HepG2 (cell line): Measurements from ENCODE around the gene MBD2. TPM values are rescaled to one million over a fixed set of nuclear protein-coding genes. Genes with fewer than 3 reads are reported as not detected.
A peak's percentile ranks its signal among the peaks of the same experiment; 100 is the strongest.

ENCODE experiments used
- ARNTL ChIP-seq: sonication (generic); formaldehyde crosslinking; IDR thresholded peaks from 2 replicates; pipeline ENCODE4 v1.4.0; 2020; ENCODE audit warnings: mild to moderate bottlenecking, missing genetic modification reagents
- FIP1L1 ChIP-seq: fragments of 200-400 bp; formaldehyde crosslinking; IDR thresholded peaks from 2 replicates; pipeline ENCODE4 v1.6.1; 2018; ENCODE audit warnings: low read depth, mild to moderate bottlenecking, low read length, moderate library complexity, borderline replicate concordance; ENCODE audit not compliant: insufficient read depth
- GABPB1 ChIP-seq: IDR thresholded peaks from 2 replicates; pipeline ENCODE4 v1.6.1; 2016; ENCODE audit warnings: mild to moderate bottlenecking, missing genetic modification reagents, moderate library complexity, missing compliant biosample characterization
- GATA4 ChIP-seq: sonication (generic); IDR thresholded peaks from 2 replicates; pipeline ENCODE4 v1.6.1; 2016; ENCODE audit warnings: antibody characterized with exemption, low read depth, borderline replicate concordance
- HNRNPK ChIP-seq: fragments of 200-400 bp; formaldehyde crosslinking; IDR thresholded peaks from 2 replicates; pipeline ENCODE4 v1.6.1; 2018; ENCODE audit warnings: low read length, low read depth, moderate library complexity, mild to moderate bottlenecking; ENCODE audit not compliant: poor library complexity, severe bottlenecking
- MLLT10 ChIP-seq: sonication (generic); formaldehyde crosslinking; IDR thresholded peaks from 2 replicates; pipeline ENCODE4 v1.4.0; 2020; ENCODE audit warnings: missing genetic modification reagents
- PHF20 ChIP-seq: sonication (generic); formaldehyde crosslinking; IDR thresholded peaks from 2 replicates; pipeline ENCODE4 v1.5.0; 2020; ENCODE audit warnings: mild to moderate bottlenecking, missing genetic modification reagents
- PITX1 ChIP-seq: sonication (generic); formaldehyde crosslinking; IDR thresholded peaks from 2 replicates; pipeline ENCODE4 v1.5.1; 2020; ENCODE audit warnings: mild to moderate bottlenecking, missing genetic modification reagents
- RORA ChIP-seq: sonication (generic); formaldehyde crosslinking; IDR thresholded peaks from 2 replicates; pipeline ENCODE4 v1.5.0; 2020; ENCODE audit warnings: mild to moderate bottlenecking, missing genetic modification reagents, moderate library complexity
- SAP130 ChIP-seq: IDR thresholded peaks from 2 replicates; pipeline ENCODE4 v1.6.1; 2016; ENCODE audit warnings: low read depth
- WIZ ChIP-seq: sonication (generic); formaldehyde crosslinking; IDR thresholded peaks from 2 replicates; pipeline ENCODE4 v1.5.1; 2020; ENCODE audit warnings: mild to moderate bottlenecking, missing genetic modification reagents
- ZBTB38 ChIP-seq: sonication (generic); formaldehyde crosslinking; IDR thresholded peaks from 2 replicates; pipeline ENCODE4 v1.5.1; 2020; ENCODE audit warnings: mild to moderate bottlenecking, missing genetic modification reagents
- ZMAT3 ChIP-seq: sonication (generic); formaldehyde crosslinking; conservative IDR thresholded peaks from 2 replicates; pipeline ENCODE4 v1.7.0; 2021; ENCODE audit warnings: missing genetic modification reagents
- ZNF20 ChIP-seq: sonication (generic); formaldehyde crosslinking; IDR thresholded peaks from 2 replicates; pipeline ENCODE4 v1.4.0; 2020; ENCODE audit warnings: mild to moderate bottlenecking, moderate library complexity, missing genetic modification reagents
- ZNF556 ChIP-seq: sonication (generic); formaldehyde crosslinking; IDR thresholded peaks from 2 replicates; pipeline ENCODE4 v1.4.0; 2020; ENCODE audit warnings: mild to moderate bottlenecking, missing genetic modification reagents, borderline replicate concordance
- ZNF644 ChIP-seq: IDR thresholded peaks from 2 replicates; pipeline ENCODE4 v1.6.1; 2016; ENCODE audit warnings: low read depth
- ZNF788 ChIP-seq: sonication (generic); formaldehyde crosslinking; IDR thresholded peaks from 2 replicates; pipeline ENCODE4 v1.5.0; 2020; ENCODE audit warnings: mild to moderate bottlenecking, missing genetic modification reagents, borderline replicate concordance
- ZNF841 ChIP-seq: sonication (generic); formaldehyde crosslinking; IDR thresholded peaks from 2 replicates; pipeline ENCODE4 v1.8.1; 2023; ENCODE audit warnings: missing genetic modification reagents, borderline replicate concordance
- ZSCAN22 ChIP-seq: sonication (generic); formaldehyde crosslinking; IDR thresholded peaks from 2 replicates; pipeline ENCODE4 v1.4.0; 2020; ENCODE audit warnings: mild to moderate bottlenecking, missing genetic modification reagents
- ZSCAN25 ChIP-seq: sonication (generic); formaldehyde crosslinking; IDR thresholded peaks from 2 replicates; pipeline ENCODE4 v1.8.0; 2022; ENCODE audit warnings: mild to moderate bottlenecking, missing genetic modification reagents
- polyA plus RNA-seq, 8 experiments: library from polyadenylated mRNA; depleted of rRNA in 3 of 8; stranded (reverse) in 7 of 8; unstranded in 1 of 8; fragments of >200 nt; fragmentation: Illumina TruSeq in 4 of 8; extraction: Trizol in 4 of 8; gene quantifications; 2 replicates each; pipeline versions ENCODE4 v1.2.1 to v1.2.3, GENCODE V29; 2011 to 2016; ENCODE audit warnings: low read depth in 4 of 8, missing spikeins in 1 of 8, mixed read lengths in 1 of 8; ENCODE audit not compliant: insufficient read depth in 1 of 8
- total RNA-seq, 5 experiments: library from RNA; depleted of rRNA; stranded (reverse); fragments of >200 nt; fragmentation: Illumina TruSeq; extraction: Trizol; gene quantifications; 2 replicates each; pipeline ENCODE4 v1.2.3, GENCODE V29; 2016; ENCODE audit warnings: low read depth in 1 of 5
- TF ChIP-seq, protein P1 (sequence below): IDR thresholded peaks from 2 replicates; pipeline ENCODE4 v1.6.1; 2016; ENCODE audit warnings: low read depth, control low read depth
- TF ChIP-seq, protein P2 (sequence below): sonication (generic); formaldehyde crosslinking; IDR thresholded peaks from 2 replicates; pipeline ENCODE4 v1.4.0; 2020; ENCODE audit warnings: missing genetic modification reagents
- TF ChIP-seq, protein P3 (sequence below): sonication (generic); formaldehyde crosslinking; IDR thresholded peaks from 2 replicates; pipeline ENCODE4 v1.4.0; 2020; ENCODE audit warnings: missing genetic modification reagents
- TF ChIP-seq, protein P4 (sequence below): sonication (generic); formaldehyde crosslinking; IDR thresholded peaks from 2 replicates; pipeline ENCODE4 v1.8.0; 2022; ENCODE audit warnings: mild to moderate bottlenecking, missing genetic modification reagents

The MBD2 gene
- total and polyA plus RNA-seq, 2 of the 13 experiments (the other 11 are each of a cell fraction or from before 2014, with no cell fraction given), result 19.1 to 38.5 TPM

DNA sequence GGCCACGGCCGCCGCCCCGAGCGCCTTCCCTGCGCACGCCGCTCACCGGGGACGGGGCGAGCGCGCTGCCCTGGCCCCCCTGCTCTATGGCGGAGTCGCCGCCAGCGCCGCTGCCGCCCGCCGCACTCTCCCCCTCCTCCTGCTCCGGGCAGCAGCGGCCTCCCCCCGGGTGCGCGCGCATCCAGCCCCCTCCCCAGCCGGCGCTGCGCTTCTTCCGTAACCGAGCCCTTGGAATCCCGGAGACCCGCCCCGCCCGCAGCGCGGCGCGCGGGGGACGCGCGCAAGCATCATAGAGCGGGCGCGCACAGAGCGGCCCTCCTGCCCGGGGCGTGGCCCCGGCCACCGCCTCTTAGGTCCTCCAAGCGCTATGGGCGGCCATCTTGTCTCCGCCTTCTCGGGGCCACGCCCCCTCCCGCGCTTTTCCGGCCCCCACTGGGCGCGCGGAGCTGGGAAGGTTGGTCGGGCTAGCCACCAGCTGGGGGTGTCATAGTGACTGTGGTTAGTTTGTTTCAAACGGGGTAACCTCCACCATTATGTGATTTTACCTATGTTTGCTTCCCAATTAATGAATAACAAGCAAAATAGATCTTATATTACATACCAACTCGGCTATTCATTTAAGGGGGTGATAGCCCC, at the start of gene MBD2 (continued):
- TF ChIP-seq, protein P1, sequence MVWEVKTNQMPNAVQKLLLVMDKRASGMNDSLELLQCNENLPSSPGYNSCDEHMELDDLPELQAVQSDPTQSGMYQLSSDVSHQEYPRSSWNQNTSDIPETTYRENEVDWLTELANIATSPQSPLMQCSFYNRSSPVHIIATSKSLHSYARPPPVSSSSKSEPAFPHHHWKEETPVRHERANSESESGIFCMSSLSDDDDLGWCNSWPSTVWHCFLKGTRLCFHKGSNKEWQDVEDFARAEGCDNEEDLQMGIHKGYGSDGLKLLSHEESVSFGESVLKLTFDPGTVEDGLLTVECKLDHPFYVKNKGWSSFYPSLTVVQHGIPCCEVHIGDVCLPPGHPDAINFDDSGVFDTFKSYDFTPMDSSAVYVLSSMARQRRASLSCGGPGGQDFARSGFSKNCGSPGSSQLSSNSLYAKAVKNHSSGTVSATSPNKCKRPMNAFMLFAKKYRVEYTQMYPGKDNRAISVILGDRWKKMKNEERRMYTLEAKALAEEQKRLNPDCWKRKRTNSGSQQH (CRISPR knock-in tag), result no peak
- TF ChIP-seq HNRNPK, result peak; percentile 59
- TF ChIP-seq ZSCAN25 (CRISPR knock-in tag), result peak; percentile 68; the same call in 1 of the 2 replicates
- TF ChIP-seq PHF20 (CRISPR knock-in tag), result peak; percentile 80
- TF ChIP-seq, protein P2, sequence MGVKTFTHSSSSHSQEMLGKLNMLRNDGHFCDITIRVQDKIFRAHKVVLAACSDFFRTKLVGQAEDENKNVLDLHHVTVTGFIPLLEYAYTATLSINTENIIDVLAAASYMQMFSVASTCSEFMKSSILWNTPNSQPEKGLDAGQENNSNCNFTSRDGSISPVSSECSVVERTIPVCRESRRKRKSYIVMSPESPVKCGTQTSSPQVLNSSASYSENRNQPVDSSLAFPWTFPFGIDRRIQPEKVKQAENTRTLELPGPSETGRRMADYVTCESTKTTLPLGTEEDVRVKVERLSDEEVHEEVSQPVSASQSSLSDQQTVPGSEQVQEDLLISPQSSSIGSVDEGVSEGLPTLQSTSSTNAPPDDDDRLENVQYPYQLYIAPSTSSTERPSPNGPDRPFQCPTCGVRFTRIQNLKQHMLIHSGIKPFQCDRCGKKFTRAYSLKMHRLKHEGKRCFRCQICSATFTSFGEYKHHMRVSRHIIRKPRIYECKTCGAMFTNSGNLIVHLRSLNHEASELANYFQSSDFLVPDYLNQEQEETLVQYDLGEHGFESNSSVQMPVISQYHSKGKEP, result no peak
- no peak for TF ChIP-seq WIZ
- no peak for TF ChIP-seq RORA (CRISPR knock-in tag)
- no peak; the same call in 1 of the 2 replicates for TF ChIP-seq ZNF556 (CRISPR knock-in tag)
- peak; percentile 90 for TF ChIP-seq GABPB1
- TF ChIP-seq MLLT10 (CRISPR knock-in tag), result no peak
- TF ChIP-seq ARNTL, result no peak
- peak; percentile 49; the same call in 1 of the 2 replicates for TF ChIP-seq ZNF788 (CRISPR knock-in tag)
- TF ChIP-seq ZBTB38 (CRISPR knock-in tag), result 0 out of 2 replicates have a peak, but pooled peaks have one; percentile 22
- TF ChIP-seq ZNF644 (CRISPR knock-in tag), result peak; percentile 87
- no peak for TF ChIP-seq PITX1 (CRISPR knock-in tag)
- TF ChIP-seq SAP130, result peak; percentile 70
- TF ChIP-seq ZNF20, result no peak
- no peak for TF ChIP-seq ZSCAN22 (CRISPR knock-in tag)
- no peak for TF ChIP-seq ZMAT3 (CRISPR knock-in tag)
- TF ChIP-seq, protein P3, sequence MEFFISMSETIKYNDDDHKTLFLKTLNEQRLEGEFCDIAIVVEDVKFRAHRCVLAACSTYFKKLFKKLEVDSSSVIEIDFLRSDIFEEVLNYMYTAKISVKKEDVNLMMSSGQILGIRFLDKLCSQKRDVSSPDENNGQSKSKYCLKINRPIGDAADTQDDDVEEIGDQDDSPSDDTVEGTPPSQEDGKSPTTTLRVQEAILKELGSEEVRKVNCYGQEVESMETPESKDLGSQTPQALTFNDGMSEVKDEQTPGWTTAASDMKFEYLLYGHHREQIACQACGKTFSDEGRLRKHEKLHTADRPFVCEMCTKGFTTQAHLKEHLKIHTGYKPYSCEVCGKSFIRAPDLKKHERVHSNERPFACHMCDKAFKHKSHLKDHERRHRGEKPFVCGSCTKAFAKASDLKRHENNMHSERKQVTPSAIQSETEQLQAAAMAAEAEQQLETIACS, result peak; percentile 91
- 0 out of 2 replicates have a peak, but pooled peaks have one; percentile 5 for TF ChIP-seq GATA4
- TF ChIP-seq ZNF841 (CRISPR knock-in tag), result no peak
- TF ChIP-seq, protein P4, sequence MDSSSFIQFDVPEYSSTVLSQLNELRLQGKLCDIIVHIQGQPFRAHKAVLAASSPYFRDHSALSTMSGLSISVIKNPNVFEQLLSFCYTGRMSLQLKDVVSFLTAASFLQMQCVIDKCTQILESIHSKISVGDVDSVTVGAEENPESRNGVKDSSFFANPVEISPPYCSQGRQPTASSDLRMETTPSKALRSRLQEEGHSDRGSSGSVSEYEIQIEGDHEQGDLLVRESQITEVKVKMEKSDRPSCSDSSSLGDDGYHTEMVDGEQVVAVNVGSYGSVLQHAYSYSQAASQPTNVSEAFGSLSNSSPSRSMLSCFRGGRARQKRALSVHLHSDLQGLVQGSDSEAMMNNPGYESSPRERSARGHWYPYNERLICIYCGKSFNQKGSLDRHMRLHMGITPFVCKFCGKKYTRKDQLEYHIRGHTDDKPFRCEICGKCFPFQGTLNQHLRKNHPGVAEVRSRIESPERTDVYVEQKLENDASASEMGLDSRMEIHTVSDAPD (CRISPR knock-in tag), result no peak
- no peak for TF ChIP-seq FIP1L1
